Measurements from ENCODE around the gene GALNT18. TPM values are rescaled to one million over a fixed set of nuclear protein-coding genes. Genes with fewer than 3 reads are reported as not detected.

The GALNT18 gene
- polyA plus RNA-seq, 4 donors: 26.9 to 29.0 (median 27.2) TPM

DNA sequence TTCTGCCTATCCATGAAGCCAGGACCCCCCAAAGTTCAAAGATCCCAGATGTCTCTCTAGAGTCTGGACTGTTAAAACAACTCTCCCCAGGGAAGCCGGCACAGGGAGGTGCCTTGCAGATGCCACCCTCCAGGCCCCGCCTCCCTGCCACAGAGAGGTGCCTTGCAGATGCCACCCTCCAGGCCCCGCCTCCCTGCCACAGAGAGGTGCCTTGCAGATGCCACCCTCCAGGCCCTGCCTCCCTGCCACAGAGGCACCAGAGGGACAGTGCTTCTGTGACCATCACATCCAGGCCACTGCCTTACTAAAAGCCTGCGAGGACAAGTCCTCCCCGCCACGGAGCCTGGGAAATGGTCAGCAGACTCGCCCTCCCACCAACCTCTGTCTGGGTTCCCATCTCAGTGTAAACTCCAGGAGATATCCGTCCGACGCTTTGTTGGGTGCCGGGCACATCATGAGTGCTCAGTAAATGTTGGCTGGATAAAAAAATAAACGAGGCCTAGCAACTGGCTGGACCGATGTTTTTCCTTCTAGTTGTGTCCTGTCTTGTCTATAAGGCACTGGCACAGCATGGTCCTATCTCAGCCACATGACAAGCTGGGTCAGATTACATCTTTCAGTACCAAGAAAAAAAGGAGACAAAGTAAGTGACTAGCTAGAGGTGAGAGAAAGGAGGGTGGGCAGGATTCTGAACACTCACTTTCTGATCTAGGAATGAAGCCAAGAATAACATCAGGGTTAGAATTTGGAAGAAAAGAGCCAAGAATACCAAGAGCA is 177.6 kb downstream of the GALNT18 start:
- DNase-seq (ENCODE audit: low read depth in 4 of 4, low spot score in 3 of 4): no peak

DNA sequence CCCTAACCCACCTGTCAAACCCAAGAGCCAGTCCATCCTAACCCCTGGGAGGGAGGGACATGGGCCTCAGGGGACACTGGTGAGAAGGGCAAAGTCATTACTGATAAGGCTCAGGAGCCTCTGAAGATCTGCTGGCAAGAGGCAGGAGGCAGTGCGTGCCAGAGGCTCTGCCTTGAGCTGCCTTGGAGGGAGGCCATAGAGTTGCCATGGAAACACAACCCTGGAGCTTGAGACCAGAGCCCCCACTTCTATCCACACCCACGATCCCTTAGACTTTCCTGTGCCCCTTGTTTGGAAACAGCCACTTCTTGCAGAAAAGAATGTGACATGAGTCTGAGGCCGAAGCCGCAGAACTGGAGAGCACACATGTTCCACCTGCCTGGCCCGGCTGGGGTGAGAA is 179.0 kb downstream of the GALNT18 start:
- no peak for DNase-seq (ENCODE audit: low read depth in 4 of 4, low spot score in 3 of 4)

DNA sequence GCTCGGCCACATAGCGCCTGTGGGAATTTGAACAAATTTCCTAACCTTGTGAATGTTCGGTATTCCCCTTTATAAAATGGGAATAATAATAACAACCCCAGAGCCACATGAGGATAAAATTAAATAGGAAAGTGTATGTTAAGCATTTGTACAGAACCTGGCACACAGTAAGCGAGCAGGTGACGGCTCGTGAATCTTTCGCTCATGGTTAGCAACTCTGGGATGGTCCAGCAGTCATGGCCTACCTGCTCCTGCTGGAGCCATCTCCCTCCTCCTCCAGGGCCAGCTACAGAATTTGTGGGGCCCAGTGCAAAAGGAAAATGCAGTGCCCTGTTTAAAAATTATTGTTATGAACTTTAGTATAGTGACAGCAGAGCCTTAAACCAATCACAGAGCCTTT is 180.3 kb downstream of the GALNT18 start:
- DNase-seq (ENCODE audit: low read depth in 4 of 4, low spot score in 3 of 4): no peak

DNA sequence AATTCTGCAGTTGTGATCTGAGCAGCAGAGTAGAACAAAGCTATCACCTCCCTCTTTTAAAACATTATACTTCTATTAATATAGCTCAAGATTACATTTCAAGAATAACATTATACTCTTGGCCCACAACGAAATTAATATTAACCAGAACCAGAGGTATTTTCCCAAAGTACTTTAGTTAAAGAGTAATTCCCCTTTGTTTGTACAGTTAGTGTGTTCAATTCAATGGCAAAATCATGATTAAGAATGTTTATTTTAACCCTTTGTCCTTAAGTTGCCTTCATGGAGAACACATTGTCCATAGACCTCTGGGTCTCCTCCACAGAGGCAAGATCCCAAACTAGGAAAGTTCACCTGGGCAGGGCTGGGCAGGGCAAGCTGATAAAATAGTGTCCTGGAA is 180.7 kb downstream of the GALNT18 start:
- DNase-seq (ENCODE audit: low read depth in 4 of 4, low spot score in 3 of 4): no peak

DNA sequence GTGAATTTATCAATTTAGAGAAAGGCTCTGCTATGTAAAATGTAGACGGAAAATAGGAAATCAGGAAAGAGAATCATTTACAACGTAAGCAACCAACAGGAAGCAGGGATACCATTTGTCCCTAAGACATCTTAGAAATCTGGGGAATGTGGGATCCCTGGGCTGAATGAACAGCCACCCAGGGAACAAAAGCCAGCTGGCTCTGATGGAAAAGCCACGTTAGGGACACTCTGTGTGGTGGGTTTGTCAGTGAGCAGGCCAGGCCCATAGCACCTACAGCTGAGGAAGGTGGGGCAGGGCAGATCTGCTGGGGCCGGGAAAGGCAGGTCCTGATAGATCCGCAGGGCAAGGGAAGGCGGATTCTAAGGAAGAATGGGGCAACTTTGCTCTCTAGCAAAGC is 181.7 kb downstream of the GALNT18 start:
- no peak for DNase-seq (ENCODE audit: low read depth in 4 of 4, low spot score in 3 of 4)

DNA sequence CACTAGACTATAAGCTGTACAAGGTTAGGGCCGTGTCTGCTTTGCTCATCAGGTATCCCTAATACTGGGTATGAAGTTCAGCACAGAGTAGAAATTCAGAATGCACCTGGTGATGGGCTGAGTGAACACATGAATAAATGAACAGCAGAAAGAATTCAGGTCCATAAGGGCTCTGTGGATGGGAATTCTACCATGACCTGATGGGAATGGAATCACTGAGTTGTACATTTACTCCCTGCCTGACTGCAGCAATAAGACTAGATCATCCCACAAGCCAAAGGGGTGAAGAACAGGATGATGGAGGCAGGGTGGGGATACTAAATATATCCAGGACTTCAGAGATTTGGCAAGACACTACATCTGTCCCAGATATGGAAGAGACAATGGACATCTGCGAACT is 182.2 kb downstream of the GALNT18 start:
- no peak for DNase-seq (ENCODE audit: low read depth in 4 of 4, low spot score in 3 of 4)

DNA sequence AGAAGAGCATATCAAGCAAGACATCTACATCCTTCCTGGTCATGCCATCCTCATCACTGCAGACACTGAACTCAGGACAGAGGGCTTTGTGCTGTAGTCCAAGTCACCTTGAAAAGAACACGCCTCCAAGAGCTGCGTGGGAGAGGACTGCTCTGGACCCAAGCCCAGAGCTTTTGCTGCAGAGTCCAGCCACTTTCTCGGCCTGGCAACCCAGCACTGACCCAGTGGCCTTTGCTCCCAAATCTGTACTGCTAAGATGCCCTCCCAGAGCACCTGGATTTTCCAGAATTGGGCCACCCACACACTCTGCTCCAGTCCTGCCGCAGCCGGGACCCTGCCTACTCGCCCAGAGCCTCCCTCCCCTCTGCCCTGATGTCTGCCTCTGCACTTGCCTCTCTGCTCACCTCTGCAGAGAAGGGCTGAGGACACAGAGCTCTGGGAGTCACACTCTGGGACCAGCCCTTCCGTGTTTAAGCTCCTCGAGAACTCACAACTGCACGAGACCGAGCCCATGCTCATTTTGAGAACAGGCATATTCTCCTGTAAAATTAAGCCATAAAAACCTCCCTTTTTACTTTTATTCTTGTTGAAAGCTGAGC is 185.0 kb downstream of the GALNT18 start:
- no peak for DNase-seq (ENCODE audit: low read depth in 4 of 4, low spot score in 3 of 4)

DNA sequence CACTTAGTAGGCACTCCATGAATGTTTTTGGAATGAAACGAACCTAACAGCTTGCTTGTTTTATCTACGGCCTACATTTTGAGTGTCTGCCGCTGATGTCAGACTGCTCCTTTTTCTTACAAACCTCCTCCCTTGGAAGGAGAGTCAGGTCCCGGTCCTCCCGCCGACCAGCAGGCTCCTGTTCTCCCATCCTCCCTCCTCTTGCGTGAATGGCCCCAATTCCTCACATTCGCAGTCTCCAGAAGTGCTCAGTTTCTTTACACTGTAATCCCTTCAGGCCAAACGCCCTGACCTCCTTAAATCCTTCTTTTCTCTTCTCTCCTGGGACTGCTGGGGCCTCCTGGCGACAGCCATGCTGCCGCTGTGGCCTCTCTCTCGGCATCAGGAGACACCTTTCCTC is 186.2 kb downstream of the GALNT18 start:
- DNase-seq (ENCODE audit: low read depth in 4 of 4, low spot score in 3 of 4): no peak

DNA sequence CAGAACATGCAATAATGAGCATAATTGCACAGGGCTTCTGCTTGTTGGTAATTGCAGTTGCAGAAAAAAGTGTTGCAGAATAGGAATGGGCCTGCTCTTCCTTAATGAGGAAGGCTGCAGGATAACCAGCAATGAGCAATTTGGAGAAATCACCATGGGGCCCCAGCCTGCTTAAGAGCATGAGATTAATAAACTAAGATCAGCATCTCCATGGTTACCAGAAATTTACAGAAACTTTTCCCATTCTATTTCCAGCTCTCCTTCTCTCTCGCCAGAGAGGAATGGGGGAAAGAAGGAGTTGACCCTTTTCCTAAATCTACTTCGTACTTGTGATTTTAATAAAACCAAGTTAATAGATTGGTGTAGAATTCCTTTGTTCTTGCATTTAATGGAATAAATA is 187.8 kb downstream of the GALNT18 start:
- DNase-seq (ENCODE audit: low read depth in 4 of 4, low spot score in 3 of 4): no peak

DNA sequence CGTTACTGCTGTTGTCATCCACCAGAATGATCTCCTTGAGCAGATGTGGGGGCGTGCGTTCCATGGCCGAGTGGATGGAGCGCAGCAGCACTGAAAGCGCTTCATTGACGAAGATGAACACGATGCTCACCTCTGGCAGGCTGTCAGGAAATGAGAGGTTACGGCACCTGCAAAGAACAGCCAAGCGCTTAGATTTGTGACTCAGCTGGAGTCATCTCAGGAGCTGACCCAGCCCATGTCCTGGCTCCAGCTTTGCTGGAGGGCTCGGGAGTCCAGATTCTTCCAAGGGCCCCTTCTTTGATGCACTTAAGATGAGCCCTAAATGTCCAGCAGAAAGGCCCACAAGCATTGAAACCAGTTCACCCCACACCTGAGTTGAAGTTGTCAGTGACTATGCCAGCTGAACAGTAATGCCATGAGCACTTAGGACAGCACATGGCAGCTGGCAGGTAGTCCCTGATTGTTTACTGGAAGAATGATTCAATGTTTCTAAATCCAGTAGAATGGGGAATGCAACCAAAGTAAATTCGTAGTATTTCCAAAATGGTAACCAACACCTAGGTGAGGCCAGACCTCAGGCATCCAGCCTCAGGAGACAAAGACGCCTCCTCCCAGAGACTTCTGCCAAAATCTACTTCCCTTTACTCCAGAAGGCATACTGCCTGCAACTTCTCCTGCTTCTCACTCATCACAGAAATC is 189.0 kb downstream of the GALNT18 start:
- no peak for DNase-seq (ENCODE audit: low read depth in 4 of 4, low spot score in 3 of 4)

DNA sequence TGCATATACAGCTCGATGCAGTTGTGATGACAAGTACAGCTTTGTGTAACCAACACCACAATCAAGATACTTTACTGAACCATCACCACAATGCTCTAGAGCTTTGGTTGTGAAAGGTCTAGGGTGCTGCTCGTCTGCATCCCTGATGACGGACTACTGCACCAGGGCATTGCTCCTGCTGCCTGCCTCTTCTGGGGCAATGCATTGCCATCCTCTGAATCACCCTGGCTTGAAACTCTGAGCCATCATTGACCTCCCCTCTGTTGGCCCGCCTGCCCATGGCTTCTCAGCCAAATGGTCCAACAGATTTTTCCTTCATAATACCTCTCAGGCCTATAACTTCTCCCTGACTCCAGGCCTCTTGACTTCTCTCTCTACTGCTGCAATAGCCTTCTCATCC is 191.4 kb downstream of the GALNT18 start:
- no peak for DNase-seq (ENCODE audit: low read depth in 4 of 4, low spot score in 3 of 4)

DNA sequence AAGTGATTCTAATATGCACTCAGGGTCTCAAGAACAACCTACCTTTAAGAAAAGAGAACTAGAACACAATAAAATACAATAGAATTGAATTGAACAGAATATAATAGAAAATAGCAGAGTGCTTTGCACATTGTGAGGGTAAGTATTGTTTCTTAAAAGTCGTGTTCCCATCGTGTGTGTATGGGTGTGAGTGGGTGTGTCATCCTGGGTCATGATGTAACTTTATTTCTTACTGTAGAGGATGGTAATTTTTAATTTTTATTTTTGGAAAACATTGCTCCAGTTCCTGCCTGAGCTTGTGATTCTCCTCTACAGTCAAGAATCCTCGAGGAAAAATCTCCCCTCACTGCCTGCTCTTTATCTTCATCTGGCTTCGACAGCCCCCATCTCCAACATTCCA is 193.1 kb downstream of the GALNT18 start:
- DNase-seq (ENCODE audit: low read depth in 4 of 4, low spot score in 3 of 4): no peak

DNA sequence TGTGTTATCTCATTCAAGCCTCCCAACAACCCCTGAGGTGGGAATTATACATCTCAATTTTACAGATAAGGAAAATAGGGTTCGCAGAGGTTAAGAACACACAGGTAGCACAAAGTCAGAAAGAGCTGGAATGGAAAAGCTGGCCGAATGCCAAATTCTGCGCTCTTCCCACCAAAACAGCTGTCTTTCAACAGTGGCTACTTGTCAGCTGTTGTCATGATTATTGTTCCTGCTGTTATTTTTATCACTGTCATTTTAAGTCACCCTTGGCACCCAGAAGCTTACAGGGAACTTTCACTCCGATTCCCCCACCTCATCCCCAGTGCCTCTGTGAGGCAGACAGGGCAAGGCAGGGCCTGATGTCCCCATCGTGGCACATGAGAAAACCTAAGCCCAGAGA is 194.3 kb downstream of the GALNT18 start:
- no peak for DNase-seq (ENCODE audit: low read depth in 4 of 4, low spot score in 3 of 4)

DNA sequence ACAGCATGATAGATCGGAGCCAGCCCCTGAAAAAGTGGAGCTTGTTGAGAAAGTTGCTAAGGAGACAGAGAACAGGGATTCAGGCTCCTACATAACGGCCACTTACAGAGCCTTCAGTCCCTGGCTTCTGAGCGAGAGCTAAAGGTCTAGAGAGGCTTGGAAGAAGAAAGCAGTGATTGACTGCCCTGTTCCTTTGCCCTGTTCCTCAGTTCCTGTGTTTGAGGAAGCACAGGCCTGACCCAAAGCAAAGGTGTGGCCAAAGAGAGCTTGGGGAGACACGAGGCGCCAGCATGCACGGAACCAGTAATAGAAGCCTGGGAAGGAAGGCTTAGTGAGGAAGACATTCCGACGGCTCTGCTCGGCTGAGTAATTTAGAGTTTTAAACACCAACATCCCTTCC is 194.7 kb downstream of the GALNT18 start:
- DNase-seq (ENCODE audit: low read depth in 4 of 4, low spot score in 3 of 4): no peak

DNA sequence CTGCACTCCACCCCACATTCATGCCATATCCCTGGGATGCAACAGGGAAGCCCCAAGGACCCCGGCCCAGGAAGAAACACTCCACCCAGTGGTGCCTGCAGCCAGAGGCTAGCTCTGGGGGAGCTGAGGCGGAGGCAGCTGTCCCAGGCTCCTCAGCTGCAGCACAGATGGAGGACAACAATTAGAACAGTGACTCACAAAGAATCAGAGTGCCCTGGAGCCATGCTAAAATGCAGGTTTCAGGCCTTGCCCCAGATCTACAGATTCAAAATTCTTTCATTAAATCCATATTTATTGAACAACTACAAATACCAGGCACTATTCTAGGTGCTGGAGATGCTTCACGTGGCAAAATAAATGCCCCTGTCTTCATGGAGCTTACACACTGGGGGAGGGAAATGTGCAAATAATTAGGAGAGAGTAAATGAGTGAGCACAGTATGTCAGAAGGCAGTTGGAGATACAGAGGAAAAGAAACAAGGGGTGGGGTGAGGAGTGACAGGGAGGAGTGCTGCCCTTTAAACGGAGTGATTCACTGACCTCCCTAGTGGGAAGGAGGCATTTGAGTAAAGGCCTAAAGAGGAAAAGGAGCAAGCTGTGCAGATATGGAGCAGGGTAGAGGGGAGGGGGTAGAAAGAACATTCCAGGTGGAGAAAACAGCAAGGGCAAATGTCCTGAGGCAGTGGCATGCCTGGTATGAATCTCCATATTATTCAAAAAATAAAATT is 195.4 kb downstream of the GALNT18 start:
- DNase-seq (ENCODE audit: low read depth in 4 of 4, low spot score in 3 of 4): no peak

DNA sequence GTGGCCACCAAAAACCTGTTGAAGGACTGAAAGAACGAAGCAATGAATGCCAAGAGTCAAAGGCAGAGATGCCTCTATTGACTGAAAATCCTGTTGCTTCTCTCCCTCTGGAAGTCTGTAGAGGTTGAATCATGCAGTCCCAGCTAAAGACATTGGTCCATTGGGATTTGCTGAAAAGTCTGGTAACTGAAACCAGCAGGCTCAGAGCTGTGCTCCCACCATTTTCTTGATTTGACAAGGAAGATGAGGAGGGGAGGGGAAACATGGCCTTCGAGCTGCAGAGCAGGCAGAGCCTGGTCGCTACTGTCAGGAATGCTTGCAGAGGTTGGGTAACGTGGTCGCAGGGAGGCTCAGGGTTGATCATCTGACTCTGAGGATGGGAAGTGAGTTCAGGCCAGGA is 196.0 kb downstream of the GALNT18 start:
- no peak for DNase-seq (ENCODE audit: low read depth in 4 of 4, low spot score in 3 of 4)

DNA sequence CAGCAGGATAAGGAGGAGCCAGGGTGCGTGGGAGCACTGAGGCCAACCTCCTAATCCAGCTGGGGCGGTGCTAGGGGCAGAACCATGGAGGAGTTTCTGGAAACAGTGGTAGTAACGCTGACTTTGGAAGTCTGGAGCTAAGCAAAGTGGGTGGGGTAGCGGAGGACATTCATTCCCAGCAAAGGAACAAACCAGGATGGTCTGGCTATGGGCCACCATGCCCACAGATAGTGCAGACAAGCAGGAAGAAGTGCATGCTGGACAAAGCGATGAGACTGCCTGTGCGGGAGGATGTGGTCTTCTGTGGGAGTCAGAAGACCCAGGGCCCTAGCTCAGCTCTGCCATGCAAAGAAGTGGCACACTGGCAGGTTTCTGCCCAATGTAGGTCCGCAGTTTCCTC is 197.1 kb downstream of the GALNT18 start:
- DNase-seq (ENCODE audit: low read depth in 4 of 4, low spot score in 3 of 4): no peak

DNA sequence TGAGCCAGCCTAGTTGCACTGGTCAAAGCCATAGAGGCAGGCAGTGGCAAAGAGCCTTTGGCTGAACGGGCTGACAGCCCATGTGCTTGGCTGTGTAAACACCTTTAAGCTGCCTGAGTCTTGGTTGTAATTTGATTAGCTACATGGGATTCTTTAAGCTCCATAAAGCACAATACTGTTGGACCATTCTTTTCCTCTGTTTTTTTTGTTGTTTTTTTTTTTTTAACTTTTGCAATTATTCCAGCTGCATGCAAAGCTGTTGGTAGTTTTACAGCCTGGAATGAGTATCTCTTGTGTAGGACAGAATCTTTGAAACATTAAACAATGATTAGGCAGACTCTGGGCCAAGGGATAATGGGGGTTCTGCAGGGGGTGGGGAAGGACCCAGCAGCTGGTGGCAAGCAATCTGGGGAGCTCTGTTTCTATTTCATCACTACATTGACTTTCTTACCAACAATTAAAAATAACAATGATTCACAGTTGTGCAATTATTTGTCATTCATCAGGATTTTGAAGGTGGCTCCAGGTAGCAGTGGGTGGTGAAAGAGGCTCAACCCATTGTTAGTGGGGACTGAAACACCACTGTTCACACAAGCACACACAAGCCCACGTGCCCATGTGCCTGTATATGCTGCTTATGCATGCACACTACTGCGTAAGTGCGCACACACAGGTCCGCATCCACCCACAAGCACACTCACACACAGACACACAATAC is 199.2 kb downstream of the GALNT18 start:
- peak in 1 of 4 donors; percentile 26 for DNase-seq (ENCODE audit: low read depth in 4 of 4, low spot score in 3 of 4)

DNA sequence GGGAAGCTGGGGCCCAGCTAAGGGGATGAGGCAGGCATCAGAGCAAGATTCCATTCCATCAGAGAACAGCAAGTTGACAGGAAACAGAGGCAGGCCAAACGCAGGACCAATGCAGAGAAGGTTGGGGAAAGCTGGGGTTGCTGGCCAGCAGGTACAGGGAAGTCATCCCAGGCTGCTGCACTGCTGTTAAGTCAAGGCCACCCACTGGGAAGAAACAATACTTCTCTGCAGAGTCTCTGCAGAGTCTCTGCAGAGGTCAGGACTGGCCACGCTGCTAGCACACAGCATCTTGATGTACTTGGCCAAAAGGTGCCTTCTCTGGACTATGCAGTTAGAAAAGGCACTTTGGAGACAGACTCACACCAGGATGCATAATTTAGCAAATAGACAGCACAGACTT is 200.3 kb downstream of the GALNT18 start:
- no peak for DNase-seq (ENCODE audit: low read depth in 4 of 4, low spot score in 3 of 4)

DNA sequence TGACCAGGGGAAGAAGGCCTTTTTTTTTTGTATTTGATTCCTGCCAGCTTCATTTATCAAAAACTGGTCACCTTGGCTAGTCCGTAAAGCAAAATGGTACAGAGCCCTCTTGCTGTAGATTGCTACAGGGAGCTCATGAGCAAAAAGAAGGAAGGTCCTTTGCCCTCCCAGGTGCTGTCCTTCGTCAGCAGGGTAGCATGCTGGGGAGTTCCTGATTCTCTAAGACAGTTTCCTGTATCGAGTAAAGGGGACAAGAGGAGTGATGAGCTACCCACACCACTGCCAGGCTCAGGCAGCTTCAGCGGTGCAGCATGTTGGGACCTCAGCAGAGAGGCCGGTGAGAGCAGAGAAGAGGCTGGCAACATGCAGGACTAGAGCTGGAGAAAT is 200.9 kb downstream of the GALNT18 start:
- no peak for DNase-seq (ENCODE audit: low read depth in 4 of 4, low spot score in 3 of 4)
